CD14-positive monocyte (primary cell): Measurements from ENCODE around the gene PRRX2. TPM values are rescaled to one million over a fixed set of nuclear protein-coding genes. Genes with fewer than 3 reads are reported as not detected.

Experiments
- DNase-seq, 3 donors: peaks; one replicate each; pipeline ENCODE4 v3.0.0-alpha.2; 2011 to 2022
- H2AFZ ChIP-seq: 2 replicates; pipeline ENCODE4 v1.6.0; 2012; ENCODE audit warnings: mild to moderate bottlenecking, low read depth, low read length, inconsistent platforms; ENCODE audit not compliant: insufficient read depth, poor library complexity, severe bottlenecking
- H3K27ac ChIP-seq, 2 donors: 1 replicate in 1 of 2; 2 replicates in 1 of 2; pipeline ENCODE4 v1.5.1; 2012 to 2013; ENCODE audit warnings: low read length in 2 of 2, control low read depth in 1 of 2, inconsistent platforms in 1 of 2, low read depth in 1 of 2, mild to moderate bottlenecking in 1 of 2
- H3K27me3 ChIP-seq, 2 donors: one replicate each; pipeline versions ENCODE4 v1.6.0 to v1.6.1; 2011 to 2013; ENCODE audit warnings: low read length in 2 of 2; ENCODE audit not compliant: control insufficient read depth in 2 of 2, insufficient read depth in 2 of 2
- H3K36me3 ChIP-seq, 2 donors: replicated peaks in 1 of 2; 1 replicate in 1 of 2; 2 replicates in 1 of 2; pipeline versions ENCODE4 v1.5.1 to v1.6.1; 2012 to 2013; ENCODE audit warnings: low read length in 2 of 2, control low read depth in 1 of 2, inconsistent platforms in 1 of 2, mild to moderate bottlenecking in 1 of 2; ENCODE audit not compliant: insufficient read depth in 2 of 2, control insufficient read depth in 1 of 2
- H3K4me1 ChIP-seq, 2 donors: 1 replicate in 1 of 2; 2 replicates in 1 of 2; pipeline versions ENCODE4 v1.5.1 to v1.6.1; 2012 to 2013; ENCODE audit warnings: low read length in 2 of 2, control low read depth in 1 of 2, inconsistent platforms in 1 of 2, mild to moderate bottlenecking in 1 of 2, moderate library complexity in 1 of 2; ENCODE audit not compliant: insufficient read depth in 2 of 2, control insufficient read depth in 1 of 2
- H3K4me2 ChIP-seq: replicated peaks from 2 replicates; pipeline ENCODE3; 2012; ENCODE audit warnings: low read length, moderate library complexity, mild to moderate bottlenecking; ENCODE audit not compliant: poor library complexity, severe bottlenecking; ENCODE audit errors: extremely low read depth
- H3K4me3 ChIP-seq, 3 experiments: fragments of 200-600 bp in 1 of 3; sonication (generic) in 1 of 3; replicated peaks in 1 of 3; 1 replicate in 2 of 3; 2 replicates in 1 of 3; pipeline ENCODE4 v1.5.1; 2011 to 2013; ENCODE audit warnings: low read length in 3 of 3, mild to moderate bottlenecking in 3 of 3, control low read depth in 2 of 3, low read depth in 2 of 3, inconsistent platforms in 1 of 3, moderate library complexity in 1 of 3
- H3K79me2 ChIP-seq: 2 replicates; pipeline ENCODE4 v1.6.0; 2012; ENCODE audit warnings: mild to moderate bottlenecking, control low read depth, inconsistent platforms, low read length, moderate library complexity; ENCODE audit not compliant: insufficient read depth
- H3K9ac ChIP-seq: 2 replicates; pipeline ENCODE4 v1.6.0; 2017; ENCODE audit warnings: low read length, mild to moderate bottlenecking; ENCODE audit not compliant: insufficient read depth, poor library complexity, severe bottlenecking
- H3K9me3 ChIP-seq, 2 donors: replicated peaks in 1 of 2; 1 replicate in 1 of 2; 2 replicates in 1 of 2; pipeline versions ENCODE4 v1.5.1 to v1.6.1; 2012 to 2013; ENCODE audit warnings: low read length in 2 of 2, control low read depth in 1 of 2; ENCODE audit not compliant: control insufficient read depth in 1 of 2, insufficient read depth in 1 of 2
- H4K20me1 ChIP-seq: 2 replicates; pipeline ENCODE4 v1.6.0; 2012; ENCODE audit warnings: mild to moderate bottlenecking, low read length, control low read depth, moderate library complexity; ENCODE audit not compliant: insufficient read depth
- H3K27ac Mint-ChIP-seq, 7 donors: one replicate each; pipeline ENCODE4 v1.8.0; 2020; ENCODE audit warnings: mild to moderate bottlenecking in 7 of 7, mixed read lengths in 7 of 7, moderate library complexity in 6 of 7, inconsistent platforms in 2 of 7
- H3K27me3 Mint-ChIP-seq, 3 donors: one replicate each; pipeline ENCODE4 v1.8.0; 2021 to 2022; ENCODE audit warnings: low read depth in 3 of 3, mild to moderate bottlenecking in 3 of 3, mixed read lengths in 3 of 3, moderate library complexity in 3 of 3, inconsistent platforms in 1 of 3
- H3K36me3 Mint-ChIP-seq, 2 donors: one replicate each; pipeline ENCODE4 v1.8.0; 2020; ENCODE audit warnings: mixed read lengths in 2 of 2, inconsistent platforms in 1 of 2, mild to moderate bottlenecking in 1 of 2
- H3K4me1 Mint-ChIP-seq: one replicate; pipeline ENCODE4 v1.8.0; 2020; ENCODE audit warnings: mild to moderate bottlenecking, mixed read lengths
- H3K4me3 Mint-ChIP-seq, 2 donors: one replicate each; pipeline ENCODE4 v1.8.0; 2020; ENCODE audit warnings: mild to moderate bottlenecking in 2 of 2, mixed read lengths in 2 of 2, moderate library complexity in 1 of 2
- H3K9me3 Mint-ChIP-seq, 7 donors: one replicate each; pipeline ENCODE4 v1.8.0; 2020 to 2022; ENCODE audit warnings: mixed read lengths in 7 of 7, mild to moderate bottlenecking in 6 of 7, moderate library complexity in 6 of 7, inconsistent platforms in 2 of 7
- WGBS: methylation state at CpG from one replicate; pipeline ENCODE4 v1.1.5; 2013; ENCODE audit warnings: missing lambda C conversion rate; ENCODE audit not compliant: insufficient coverage; 5-methylcytosine and 5-hydroxymethylcytosine counted together
- intact Hi-C, 2 donors: fragments of 100-400 bp; cut with micrococcal nuclease; formaldehyde crosslinking; loops; one replicate each; pipeline versions ENCODE4 v1.15.0 to v1.15.1; 2023
- polyA plus RNA-seq, 3 donors: library from polyadenylated mRNA; depleted of rRNA in 1 of 3; unstranded in 2 of 3; stranded (reverse) in 1 of 3; fragments of 300-500 nt in 2 of 3; fragments of >200 nt in 1 of 3; fragmentation: Illumina TruSeq in 2 of 3; gene quantifications; 1 replicate in 2 of 3; 2 replicates in 1 of 3; pipeline ENCODE4 v1.2.3, GENCODE V29; 2012 to 2021
- TF ChIP-seq, protein P1 (sequence below): fragments of 200-600 bp; IDR thresholded peaks from one replicate; pipeline ENCODE4 v1.8.0; 2022; ENCODE audit warnings: antibody characterized with exemption, mild to moderate bottlenecking

PRRX2 gene
- polyA plus RNA-seq, 3 donors: not detected

DNA sequence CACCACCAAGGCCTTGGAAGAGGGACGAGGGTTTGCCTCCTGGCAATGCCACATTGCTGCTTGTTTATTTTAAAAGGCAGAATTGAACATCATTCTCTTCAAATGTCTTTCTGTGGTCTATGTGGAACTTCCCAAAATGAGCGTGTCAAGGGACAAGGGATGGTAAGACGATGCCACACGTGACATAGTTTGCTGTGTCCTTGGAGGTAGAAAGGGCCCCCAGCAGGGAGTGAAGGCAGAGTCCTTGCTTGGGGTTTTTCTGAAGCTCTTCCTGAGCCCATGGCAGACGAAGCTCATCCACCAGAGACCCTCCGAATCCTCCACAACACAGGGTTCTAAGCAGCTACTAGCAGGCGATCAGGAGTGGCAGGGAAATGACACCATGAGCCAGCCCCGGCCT is 28.3 kb downstream of the PRRX2 start:
- H3K4me2 ChIP-seq: no peak overlapping the region
- H4K20me1 ChIP-seq: no peaks in the 10 kb centered on the region
- peaks cover 0 to 4% (median 0%) of the 10 kb centered on the region in 7 donors for H3K9me3 Mint-ChIP-seq
- peaks cover 37 to 60% (median 46%) of the 10 kb centered on the region in 3 donors for H3K27me3 Mint-ChIP-seq
- no peak overlapping the region for H3K27ac Mint-ChIP-seq
- H3K27me3 ChIP-seq: peaks cover 9 to 34% of the 10 kb centered on the region in 2 donors
- H3K4me1 Mint-ChIP-seq: peaks cover 5% of the 10 kb centered on the region
- WGBS: 81% methylated on average over 7 of the region's 8 CpGs
- no peak overlapping the region for H3K4me3 Mint-ChIP-seq
- TF ChIP-seq, protein P1, sequence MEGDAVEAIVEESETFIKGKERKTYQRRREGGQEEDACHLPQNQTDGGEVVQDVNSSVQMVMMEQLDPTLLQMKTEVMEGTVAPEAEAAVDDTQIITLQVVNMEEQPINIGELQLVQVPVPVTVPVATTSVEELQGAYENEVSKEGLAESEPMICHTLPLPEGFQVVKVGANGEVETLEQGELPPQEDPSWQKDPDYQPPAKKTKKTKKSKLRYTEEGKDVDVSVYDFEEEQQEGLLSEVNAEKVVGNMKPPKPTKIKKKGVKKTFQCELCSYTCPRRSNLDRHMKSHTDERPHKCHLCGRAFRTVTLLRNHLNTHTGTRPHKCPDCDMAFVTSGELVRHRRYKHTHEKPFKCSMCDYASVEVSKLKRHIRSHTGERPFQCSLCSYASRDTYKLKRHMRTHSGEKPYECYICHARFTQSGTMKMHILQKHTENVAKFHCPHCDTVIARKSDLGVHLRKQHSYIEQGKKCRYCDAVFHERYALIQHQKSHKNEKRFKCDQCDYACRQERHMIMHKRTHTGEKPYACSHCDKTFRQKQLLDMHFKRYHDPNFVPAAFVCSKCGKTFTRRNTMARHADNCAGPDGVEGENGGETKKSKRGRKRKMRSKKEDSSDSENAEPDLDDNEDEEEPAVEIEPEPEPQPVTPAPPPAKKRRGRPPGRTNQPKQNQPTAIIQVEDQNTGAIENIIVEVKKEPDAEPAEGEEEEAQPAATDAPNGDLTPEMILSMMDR: no peak
- H3K9ac ChIP-seq: no peak overlapping the region
- H3K4me1 ChIP-seq: no peaks in the 10 kb centered on the region
- H3K36me3 ChIP-seq: no peaks in the 10 kb centered on the region
- no peaks in the 10 kb centered on the region for H3K79me2 ChIP-seq
- DNase-seq: no peak
- H3K9me3 ChIP-seq: peaks cover 0 to 5% of the 10 kb centered on the region in 2 donors
- H3K27ac ChIP-seq: no peak overlapping the region
- H3K4me3 ChIP-seq: no peak overlapping the region
- no peaks in the 10 kb centered on the region for H3K36me3 Mint-ChIP-seq
- no peak overlapping the region for H2AFZ ChIP-seq
- intact Hi-C loops: no loop called here

DNA sequence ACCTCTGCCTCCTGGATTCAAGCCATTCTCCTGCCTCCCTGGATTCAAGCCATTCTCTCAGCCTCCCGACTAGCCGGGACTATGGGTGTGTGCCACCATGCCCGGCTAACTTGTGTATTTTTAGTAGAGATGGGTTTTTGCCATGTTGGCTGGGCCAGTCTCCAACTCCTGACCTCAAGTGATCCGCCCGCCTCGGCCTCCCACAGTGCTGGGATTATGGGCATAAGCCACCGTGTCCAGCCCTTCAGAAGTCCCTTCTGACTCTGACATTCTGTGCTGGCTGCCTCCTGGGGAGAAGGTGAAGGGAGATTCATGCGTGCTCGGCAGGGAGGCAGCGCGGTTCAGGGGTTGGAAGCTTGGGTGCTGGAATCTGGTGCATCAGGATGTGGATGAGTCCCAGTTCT is 28.8 kb downstream of the PRRX2 start:
- Histone ChIP-seq H2AFZ (no peak overlapping the region), H3K27me3 (peaks cover 9 to 39% of the 10 kb centered on the region in 2 donors), H4K20me1 (no peaks in the 10 kb centered on the region), H3K79me2 (no peaks in the 10 kb centered on the region), H3K4me3 (no peak overlapping the region), H3K36me3 (no peaks in the 10 kb centered on the region), H3K4me1 (no peaks in the 10 kb centered on the region), H3K4me2 (no peak overlapping the region), H3K9me3 (peaks cover 0 to 5% of the 10 kb centered on the region in 2 donors), H3K27ac (no peak overlapping the region), H3K9ac (no peak overlapping the region)
- TF ChIP-seq, protein P1: no peak
- intact Hi-C loops: no loop called here
- peaks cover 0 to 4% (median 0%) of the 10 kb centered on the region in 7 donors for H3K9me3 Mint-ChIP-seq
- DNase-seq: no peak
- peak overlapping the region in 1 of 7 donors; percentile 46 for H3K27ac Mint-ChIP-seq
- peaks cover 5% of the 10 kb centered on the region for H3K4me1 Mint-ChIP-seq
- peak overlapping the region in 1 of 2 donors; percentile 3 for H3K4me3 Mint-ChIP-seq
- H3K27me3 Mint-ChIP-seq: peaks cover 41 to 65% (median 49%) of the 10 kb centered on the region in 3 donors
- WGBS: 100% methylated on average over 5 of the region's 11 CpGs
- H3K36me3 Mint-ChIP-seq: no peaks in the 10 kb centered on the region
